Ovary (tissue), 9 donors: ENCODE results near the gene MEIS1. TPM values are rescaled to one million over a fixed set of nuclear protein-coding genes. Genes with fewer than 3 reads are reported as not detected.

Experiments used
- DNase-seq, 5 donors: peaks; one replicate each; pipeline ENCODE4 v3.0.0-alpha.2; 2019 to 2020
- H3K27ac ChIP-seq, 2 donors: fragments of 200-600 bp; one replicate each; pipeline versions ENCODE4 v1.5.1 to v1.8.0; 2019 to 2022
- H3K27me3 ChIP-seq: fragments of 200-600 bp; one replicate; pipeline ENCODE4 v1.8.0; 2022
- H3K36me3 ChIP-seq: fragments of 200-600 bp; sonication (generic); one replicate; pipeline ENCODE4 v1.5.1; 2019
- H3K4me1 ChIP-seq: one replicate; pipeline ENCODE4 v1.8.1; 2013; ENCODE audit warnings: mild to moderate bottlenecking, moderate library complexity; ENCODE audit not compliant: insufficient read depth
- H3K4me3 ChIP-seq: fragments of 200-600 bp; sonication (generic); one replicate; pipeline ENCODE4 v1.5.1; 2017
- H3K9me3 ChIP-seq, 2 donors: fragments of 200-600 bp in 1 of 2; sonication (generic) in 1 of 2; one replicate each; pipeline versions ENCODE4 v1.5.1 to v1.8.1; 2013 to 2019; ENCODE audit warnings: mild to moderate bottlenecking in 1 of 2, moderate library complexity in 1 of 2
- EP300 ChIP-seq: sonication (generic); formaldehyde crosslinking; IDR thresholded peaks from one replicate; pipeline ENCODE4 v1.6.1; 2017; ENCODE audit warnings: antibody characterized with exemption
- POLR2A ChIP-seq: fragments of 450-650 bp; IDR thresholded peaks from one replicate; pipeline ENCODE4 v1.6.1; 2017; ENCODE audit warnings: antibody characterized with exemption, mild to moderate bottlenecking, moderate library complexity
- WGBS, 3 donors: extraction: QIAGEN DNeasy Blood & Tissue Kit in 1 of 3; methylation state at CpG; one replicate each; pipeline versions ENCODE4 v1.1.5 to v1.1.7; 2013 to 2017; 5-methylcytosine and 5-hydroxymethylcytosine counted together
- intact Hi-C, 4 donors: fragments of 100-400 bp; cut with DNase I; formaldehyde crosslinking; loops; one replicate each; pipeline versions ENCODE4 v1.11.0 to v1.15.1; 2022 to 2023
- polyA plus RNA-seq, 2 donors: library from polyadenylated mRNA; stranded (reverse); fragments of 200-250 nt in 1 of 2; fragments of 350-450 nt in 1 of 2; fragmentation: Illumina TruSeq in 1 of 2; extraction: RNeasy Lipid Tissue Mini Kit (QIAGEN cat#74804) in 1 of 2; gene quantifications; one replicate each; pipeline ENCODE4 v1.2.3, GENCODE V29; 2013 to 2014
- total RNA-seq, 7 donors: library from RNA; depleted of rRNA in 2 of 7; stranded (reverse); fragments of >200 nt in 2 of 7; fragmentation: NEBNext Ultra II Directional in 3 of 7; extraction: Animal tissue kit (Norgen Biotek cat#: 25700) in 3 of 7; gene quantifications; one replicate each; pipeline versions ENCODE4 v1.1.0 to v1.2.4, GENCODE V29; 2016 to 2023
- TF ChIP-seq, protein P1 (sequence below), 3 donors: fragments of 450-650 bp in 2 of 3; fragments of 200-600 bp in 1 of 3; IDR thresholded peaks; one replicate each; pipeline versions ENCODE4 v1.5.1 to v1.8.0; 2016 to 2022; ENCODE audit warnings: antibody characterized with exemption in 3 of 3, mild to moderate bottlenecking in 1 of 3
- donor health status: DM: no; HTN: no; CAD: no; lungs with moderate emphysema.
- donor health status: DM: no; HTN: no; CAD: no.
- donor health status: Bipolar disorder and iron deficiency.
- donor health status: DM: yes; HTN: yes; CAD: no.
- donor health status: DM: no; HTN: no; CAD: no.
- donor health status: DM: yes; HTN: yes; CAD: no.

The MEIS1 gene
- total and polyA plus RNA-seq, 9 donors: 19.4 to 163 (median 80.4) TPM

DNA sequence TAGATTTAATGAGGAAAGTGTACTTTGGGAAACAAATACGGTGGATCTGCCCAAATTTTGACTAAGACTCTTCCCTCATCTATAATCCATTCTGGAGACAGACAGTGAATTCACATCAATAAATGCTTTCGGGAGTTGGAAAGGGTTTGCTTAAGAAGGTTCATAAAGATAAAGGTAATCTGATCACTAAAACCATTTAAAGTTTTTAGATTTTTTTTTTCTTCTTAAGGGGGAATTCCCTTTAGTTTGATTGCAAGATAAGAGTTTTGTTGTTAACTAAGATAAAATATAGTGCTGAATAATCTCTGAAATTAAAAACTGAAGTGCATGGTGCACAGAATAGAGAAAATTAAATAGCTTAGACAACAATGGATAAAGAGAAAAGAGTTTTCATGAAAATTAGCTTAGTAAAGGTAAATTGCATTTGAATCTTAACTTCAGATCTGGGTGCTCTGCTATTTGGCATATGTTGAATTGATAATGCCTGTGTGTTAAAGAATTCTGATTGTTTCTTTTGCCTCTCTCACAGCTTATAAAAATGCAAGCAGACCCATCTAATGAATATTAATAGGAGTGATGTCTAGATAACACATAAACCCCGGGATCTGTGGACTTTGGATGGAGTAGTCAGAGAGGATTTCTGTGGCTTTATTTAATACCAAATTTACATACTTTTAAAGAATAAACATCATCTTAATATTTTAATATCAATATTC lies 100.8 kb downstream of the MEIS1 start:
- Histone ChIP-seq H3K4me1 (peaks cover 7% of the 10 kb centered on the region), H3K27ac (no peak overlapping the region), H3K9me3 (no peaks in the 10 kb centered on the region), H3K4me3 (no peak overlapping the region), H3K36me3 (no peaks in the 10 kb centered on the region), H3K27me3 (no peaks in the 10 kb centered on the region)
- intact Hi-C loops: no loop called here
- 48 to 66% (median 64%) methylated on average over 3 of the region's 3 CpGs for WGBS, 3 donors
- no peak for DNase-seq
- TF ChIP-seq POLR2A (no peak), EP300 (no peak)
- TF ChIP-seq, protein P1, sequence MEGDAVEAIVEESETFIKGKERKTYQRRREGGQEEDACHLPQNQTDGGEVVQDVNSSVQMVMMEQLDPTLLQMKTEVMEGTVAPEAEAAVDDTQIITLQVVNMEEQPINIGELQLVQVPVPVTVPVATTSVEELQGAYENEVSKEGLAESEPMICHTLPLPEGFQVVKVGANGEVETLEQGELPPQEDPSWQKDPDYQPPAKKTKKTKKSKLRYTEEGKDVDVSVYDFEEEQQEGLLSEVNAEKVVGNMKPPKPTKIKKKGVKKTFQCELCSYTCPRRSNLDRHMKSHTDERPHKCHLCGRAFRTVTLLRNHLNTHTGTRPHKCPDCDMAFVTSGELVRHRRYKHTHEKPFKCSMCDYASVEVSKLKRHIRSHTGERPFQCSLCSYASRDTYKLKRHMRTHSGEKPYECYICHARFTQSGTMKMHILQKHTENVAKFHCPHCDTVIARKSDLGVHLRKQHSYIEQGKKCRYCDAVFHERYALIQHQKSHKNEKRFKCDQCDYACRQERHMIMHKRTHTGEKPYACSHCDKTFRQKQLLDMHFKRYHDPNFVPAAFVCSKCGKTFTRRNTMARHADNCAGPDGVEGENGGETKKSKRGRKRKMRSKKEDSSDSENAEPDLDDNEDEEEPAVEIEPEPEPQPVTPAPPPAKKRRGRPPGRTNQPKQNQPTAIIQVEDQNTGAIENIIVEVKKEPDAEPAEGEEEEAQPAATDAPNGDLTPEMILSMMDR (IDR thresholded peaks at IDR 0.05): no peak

DNA sequence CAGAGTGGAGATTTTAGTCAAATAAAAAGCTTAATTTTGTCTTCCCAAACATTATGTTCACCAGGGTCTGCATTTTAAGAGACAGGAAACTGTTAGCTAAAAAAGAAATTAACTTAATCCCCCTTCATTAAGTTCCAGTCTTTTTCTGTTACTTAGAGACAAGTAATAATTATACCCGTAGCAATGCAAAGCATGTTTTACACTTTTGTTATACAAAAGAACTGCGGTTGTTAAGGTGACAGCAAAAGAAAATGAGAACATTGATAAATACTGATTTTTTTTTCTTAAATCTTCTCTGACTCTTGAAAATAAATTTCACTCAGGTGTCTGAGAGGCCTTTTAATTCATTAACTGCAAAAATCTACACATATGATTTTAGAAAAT lies 101.4 kb downstream of the MEIS1 start:
- H3K36me3 ChIP-seq: no peaks in the 10 kb centered on the region
- peaks cover 7% of the 10 kb centered on the region for H3K4me1 ChIP-seq
- TF ChIP-seq POLR2A: no peak
- TF ChIP-seq, protein P1 (IDR thresholded peaks at IDR 0.05): no peak
- no peak for TF ChIP-seq EP300
- H3K27ac ChIP-seq: no peak overlapping the region
- intact Hi-C loops: no loop called here
- no peaks in the 10 kb centered on the region for H3K9me3 ChIP-seq
- WGBS, 3 donors: 60 to 74% (median 73%) methylated on average over 2 of the region's 2 CpGs
- H3K4me3 ChIP-seq: no peak overlapping the region
- H3K27me3 ChIP-seq: no peaks in the 10 kb centered on the region
- DNase-seq: no peak

DNA sequence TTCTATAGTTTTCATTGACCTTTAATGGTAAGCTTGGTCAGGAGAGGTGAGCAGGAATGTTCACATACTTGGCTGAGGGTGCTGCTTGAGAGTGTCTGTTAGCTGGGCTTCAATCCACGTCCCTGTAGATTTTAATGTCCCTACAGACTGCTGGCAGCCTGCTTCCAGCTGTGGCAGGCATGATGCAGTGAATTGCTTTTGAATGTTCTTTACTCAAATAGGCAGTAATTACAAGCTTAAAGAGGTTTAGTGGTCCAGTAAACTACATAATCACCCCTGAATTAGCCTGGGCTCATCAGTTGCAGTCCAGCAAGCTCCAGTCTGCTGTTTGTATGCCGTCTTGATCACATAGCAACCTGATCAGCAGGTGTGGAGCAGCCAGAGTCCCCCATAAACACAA lies 102.1 kb downstream of the MEIS1 start:
- Histone ChIP-seq H3K27ac (no peak overlapping the region), H3K4me1 (peaks cover 6% of the 10 kb centered on the region)

DNA sequence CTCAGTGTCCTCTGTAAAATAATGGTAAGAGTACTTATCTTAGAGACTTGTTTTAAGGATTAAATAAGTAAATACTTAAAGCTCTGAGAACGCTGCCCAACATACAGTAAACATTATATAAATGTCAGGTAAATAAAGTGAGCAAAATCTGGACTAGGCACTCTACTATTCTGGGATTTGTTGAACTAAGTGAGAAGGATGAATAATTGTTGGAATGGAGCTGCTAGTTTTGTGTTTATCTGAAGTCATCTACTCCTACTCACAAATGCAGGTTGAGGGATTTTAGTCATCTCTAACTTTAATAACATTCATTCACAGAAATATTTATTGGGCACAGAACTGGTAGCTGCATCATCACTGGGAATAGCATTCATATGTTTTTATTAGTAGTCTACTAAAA lies 103.4 kb downstream of the MEIS1 start:
- intact Hi-C loops: no loop called here
- TF ChIP-seq, protein P1 (IDR thresholded peaks at IDR 0.05): no peak
- no peak for TF ChIP-seq POLR2A
- no peak for TF ChIP-seq EP300
- Histone ChIP-seq H3K27ac (no peak overlapping the region), H3K27me3 (no peaks in the 10 kb centered on the region), H3K4me1 (peaks cover 3% of the 10 kb centered on the region), H3K9me3 (no peaks in the 10 kb centered on the region), H3K4me3 (no peak overlapping the region), H3K36me3 (no peaks in the 10 kb centered on the region)
- 58 to 79% (median 75%) methylated on average over 1 of the region's 1 CpG for WGBS, 3 donors
- DNase-seq: no peak

More for the DNA sequence above, 102.1 kb downstream of the MEIS1 start:
- Histone ChIP-seq H3K36me3 (no peaks in the 10 kb centered on the region), H3K27me3 (no peaks in the 10 kb centered on the region), H3K9me3 (no peaks in the 10 kb centered on the region), H3K4me3 (no peak overlapping the region)
- intact Hi-C loops: no loop called here
- no peak for TF ChIP-seq POLR2A
- WGBS, 3 donors: 68 to 79% (median 72%) methylated on average over 2 of the region's 2 CpGs
- no peak for DNase-seq

DNA sequence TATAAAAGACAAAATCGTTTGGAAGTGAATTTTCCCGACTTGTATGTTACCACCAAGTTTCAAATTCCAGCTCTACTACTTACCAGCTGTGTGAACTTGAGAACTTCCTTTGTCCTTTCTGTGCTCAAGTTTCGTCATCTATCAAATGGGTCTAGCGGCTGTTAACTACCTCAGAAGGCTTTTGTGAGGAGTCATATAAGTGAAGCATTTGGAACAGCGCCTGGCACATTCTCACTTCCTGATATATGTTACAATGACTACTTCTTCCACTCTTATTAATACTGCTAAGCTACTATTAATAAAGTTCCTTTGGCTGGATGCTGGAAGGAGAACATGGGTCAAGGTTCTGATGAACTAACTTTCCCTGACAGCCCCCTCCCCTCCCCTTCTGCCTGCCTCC lies 104.5 kb downstream of the MEIS1 start:
- no peak for TF ChIP-seq POLR2A
- TF ChIP-seq, protein P1 (IDR thresholded peaks at IDR 0.05): no peak
- no peak for TF ChIP-seq EP300
- 48 to 62% (median 54%) methylated on average over 5 of the region's 5 CpGs for WGBS, 3 donors
- intact Hi-C loops: no loop called here
- no peak overlapping the region for H3K27ac ChIP-seq
- H3K27me3 ChIP-seq: no peaks in the 10 kb centered on the region
- H3K4me1 ChIP-seq: peaks cover 3% of the 10 kb centered on the region
- H3K4me3 ChIP-seq: no peak overlapping the region
- DNase-seq: no peak
- no peaks in the 10 kb centered on the region for H3K9me3 ChIP-seq
- no peaks in the 10 kb centered on the region for H3K36me3 ChIP-seq
